ENCODE data around the gene MTAP. TPM values are rescaled to one million over a fixed set of nuclear protein-coding genes. Genes with fewer than 3 reads are reported as not detected.

Gene MTAP
- polyA plus RNA-seq, 3 donors, result 7.4 to 11.3 (median 7.8) TPM

- Histone ChIP-seq H3K9me3 (replicated peaks in 1 of 2; ENCODE audit: control insufficient read depth in 1 of 2, insufficient read depth in 1 of 2, low read length in 2 of 2) (no peaks in the 10 kb centered on the region), H3K9ac (ENCODE audit: insufficient read depth, low read length, poor library complexity, severe bottlenecking) (no peak overlapping the region), H3K36me3 (replicated peaks in 1 of 2; ENCODE audit: control insufficient read depth in 1 of 2, insufficient read depth in 2 of 2, low read length in 2 of 2) (no peaks in the 10 kb centered on the region), H3K27ac (ENCODE audit: low read depth in 1 of 2, low read length in 2 of 2) (no peak overlapping the region), H3K27me3 (ENCODE audit: control insufficient read depth in 2 of 2, insufficient read depth in 2 of 2, low read length in 2 of 2) (no peaks in the 10 kb centered on the region), H3K4me1 (ENCODE audit: control insufficient read depth in 1 of 2, insufficient read depth in 2 of 2, low read length in 2 of 2) (no peaks in the 10 kb centered on the region), H4K20me1 (ENCODE audit: insufficient read depth, low read length) (no peaks in the 10 kb centered on the region), H3K79me2 (ENCODE audit: insufficient read depth, low read length) (no peaks in the 10 kb centered on the region), H3K4me3 (replicated peaks in 1 of 3; ENCODE audit: low read depth in 2 of 3, low read length in 3 of 3) (no peak overlapping the region), H2AFZ (ENCODE audit: insufficient read depth, low read depth, low read length, poor library complexity, severe bottlenecking) (no peak overlapping the region), H3K4me2 (replicated peaks; ENCODE audit: extremely low read depth, low read length, poor library complexity, severe bottlenecking) (no peak overlapping the region)
- WGBS (ENCODE audit: insufficient coverage), result 20% methylated on average over 1 of the region's 1 CpG
- intact Hi-C loops (cut with micrococcal nuclease), result no loop called here
- H3K4me3 Mint-ChIP-seq, result no peak overlapping the region
- H3K36me3 Mint-ChIP-seq, result peaks cover 4 to 7% of the 10 kb centered on the region in 2 donors
- peaks cover 0 to 3% (median 0%) of the 10 kb centered on the region in 7 donors for H3K9me3 Mint-ChIP-seq
- no peaks in the 10 kb centered on the region for H3K27me3 Mint-ChIP-seq (ENCODE audit: low read depth in 3 of 3)
- peak in 1 of 3 donors; percentile 31 for DNase-seq
- H3K27ac Mint-ChIP-seq, result peak overlapping the region in 1 of 7 donors; percentile 18
- TF ChIP-seq CTCF (IDR thresholded peaks at IDR 0.05), result no peak
- H3K4me1 Mint-ChIP-seq, result peaks cover 9% of the 10 kb centered on the region
Measured at GRCh38 chr9:21931428-21931827, 129.0 kb downstream of the MTAP start.

- no peak for DNase-seq
- intact Hi-C loops (cut with micrococcal nuclease), result no loop called here
- Histone ChIP-seq H3K79me2 (ENCODE audit: insufficient read depth, low read length) (no peaks in the 10 kb centered on the region), H3K9ac (ENCODE audit: insufficient read depth, low read length, poor library complexity, severe bottlenecking) (no peak overlapping the region), H2AFZ (ENCODE audit: insufficient read depth, low read depth, low read length, poor library complexity, severe bottlenecking) (no peak overlapping the region), H3K27ac (ENCODE audit: low read depth in 1 of 2, low read length in 2 of 2) (no peak overlapping the region), H3K36me3 (replicated peaks in 1 of 2; ENCODE audit: control insufficient read depth in 1 of 2, insufficient read depth in 2 of 2, low read length in 2 of 2) (no peaks in the 10 kb centered on the region), H4K20me1 (ENCODE audit: insufficient read depth, low read length) (no peaks in the 10 kb centered on the region), H3K4me3 (replicated peaks in 1 of 3; ENCODE audit: low read depth in 2 of 3, low read length in 3 of 3) (no peak overlapping the region), H3K9me3 (replicated peaks in 1 of 2; ENCODE audit: control insufficient read depth in 1 of 2, insufficient read depth in 1 of 2, low read length in 2 of 2) (no peaks in the 10 kb centered on the region), H3K4me2 (replicated peaks; ENCODE audit: extremely low read depth, low read length, poor library complexity, severe bottlenecking) (no peak overlapping the region), H3K4me1 (ENCODE audit: control insufficient read depth in 1 of 2, insufficient read depth in 2 of 2, low read length in 2 of 2) (no peaks in the 10 kb centered on the region), H3K27me3 (ENCODE audit: control insufficient read depth in 2 of 2, insufficient read depth in 2 of 2, low read length in 2 of 2) (no peaks in the 10 kb centered on the region)
- Mint-ChIP-seq H3K4me1 (peaks cover 9% of the 10 kb centered on the region), H3K36me3 (peaks cover 4 to 7% of the 10 kb centered on the region in 2 donors), H3K27me3 (ENCODE audit: low read depth in 3 of 3) (peaks cover 0 to 2% (median 2%) of the 10 kb centered on the region in 3 donors), H3K4me3 (no peak overlapping the region), H3K27ac (no peak overlapping the region), H3K9me3 (peaks cover 0 to 4% (median 2%) of the 10 kb centered on the region in 7 donors)
- TF ChIP-seq CTCF (IDR thresholded peaks at IDR 0.05), result no peak
Measured at GRCh38 chr9:21933281-21933680, 130.8 kb downstream of the MTAP start.
